Ovary (tissue), 9 donors: ENCODE data around the gene NECTIN1. TPM values are rescaled to one million over a fixed set of nuclear protein-coding genes. Genes with fewer than 3 reads are reported as not detected.

Experiments used
- DNase-seq, 5 donors: peaks; one replicate each; pipeline ENCODE4 v3.0.0-alpha.2; 2019 to 2020
- H3K27ac ChIP-seq, 2 donors: fragments of 200-600 bp; one replicate each; pipeline versions ENCODE4 v1.5.1 to v1.8.0; 2019 to 2022
- H3K27me3 ChIP-seq: fragments of 200-600 bp; one replicate; pipeline ENCODE4 v1.8.0; 2022
- H3K36me3 ChIP-seq: fragments of 200-600 bp; sonication (generic); one replicate; pipeline ENCODE4 v1.5.1; 2019
- H3K4me1 ChIP-seq: one replicate; pipeline ENCODE4 v1.8.1; 2013; ENCODE audit warnings: mild to moderate bottlenecking, moderate library complexity; ENCODE audit not compliant: insufficient read depth
- H3K4me3 ChIP-seq: fragments of 200-600 bp; sonication (generic); one replicate; pipeline ENCODE4 v1.5.1; 2017
- H3K9me3 ChIP-seq, 2 donors: fragments of 200-600 bp in 1 of 2; sonication (generic) in 1 of 2; one replicate each; pipeline versions ENCODE4 v1.5.1 to v1.8.1; 2013 to 2019; ENCODE audit warnings: mild to moderate bottlenecking in 1 of 2, moderate library complexity in 1 of 2
- EP300 ChIP-seq: sonication (generic); formaldehyde crosslinking; IDR thresholded peaks from one replicate; pipeline ENCODE4 v1.6.1; 2017; ENCODE audit warnings: antibody characterized with exemption
- POLR2A ChIP-seq: fragments of 450-650 bp; IDR thresholded peaks from one replicate; pipeline ENCODE4 v1.6.1; 2017; ENCODE audit warnings: antibody characterized with exemption, mild to moderate bottlenecking, moderate library complexity
- WGBS, 3 donors: extraction: QIAGEN DNeasy Blood & Tissue Kit in 1 of 3; methylation state at CpG; one replicate each; pipeline versions ENCODE4 v1.1.5 to v1.1.7; 2013 to 2017; 5-methylcytosine and 5-hydroxymethylcytosine counted together
- intact Hi-C, 4 donors: fragments of 100-400 bp; cut with DNase I; formaldehyde crosslinking; loops; one replicate each; pipeline versions ENCODE4 v1.11.0 to v1.15.1; 2022 to 2023
- polyA plus RNA-seq, 2 donors: library from polyadenylated mRNA; stranded (reverse); fragments of 200-250 nt in 1 of 2; fragments of 350-450 nt in 1 of 2; fragmentation: Illumina TruSeq in 1 of 2; extraction: RNeasy Lipid Tissue Mini Kit (QIAGEN cat#74804) in 1 of 2; gene quantifications; one replicate each; pipeline ENCODE4 v1.2.3, GENCODE V29; 2013 to 2014
- total RNA-seq, 7 donors: library from RNA; depleted of rRNA in 2 of 7; stranded (reverse); fragments of >200 nt in 2 of 7; fragmentation: NEBNext Ultra II Directional in 3 of 7; extraction: Animal tissue kit (Norgen Biotek cat#: 25700) in 3 of 7; gene quantifications; one replicate each; pipeline versions ENCODE4 v1.1.0 to v1.2.4, GENCODE V29; 2016 to 2023
- TF ChIP-seq, protein P1 (sequence below), 3 donors: fragments of 450-650 bp in 2 of 3; fragments of 200-600 bp in 1 of 3; IDR thresholded peaks; one replicate each; pipeline versions ENCODE4 v1.5.1 to v1.8.0; 2016 to 2022; ENCODE audit warnings: antibody characterized with exemption in 3 of 3, mild to moderate bottlenecking in 1 of 3
- donor health status: DM: no; HTN: no; CAD: no; lungs with moderate emphysema.
- donor health status: DM: no; HTN: no; CAD: no.
- donor health status: Bipolar disorder and iron deficiency.
- donor health status: DM: yes; HTN: yes; CAD: no.
- donor health status: DM: no; HTN: no; CAD: no.
- donor health status: DM: yes; HTN: yes; CAD: no.

The NECTIN1 gene
- total and polyA plus RNA-seq, 9 donors, result 1.5 to 12.1 (median 5.7) TPM

DNA sequence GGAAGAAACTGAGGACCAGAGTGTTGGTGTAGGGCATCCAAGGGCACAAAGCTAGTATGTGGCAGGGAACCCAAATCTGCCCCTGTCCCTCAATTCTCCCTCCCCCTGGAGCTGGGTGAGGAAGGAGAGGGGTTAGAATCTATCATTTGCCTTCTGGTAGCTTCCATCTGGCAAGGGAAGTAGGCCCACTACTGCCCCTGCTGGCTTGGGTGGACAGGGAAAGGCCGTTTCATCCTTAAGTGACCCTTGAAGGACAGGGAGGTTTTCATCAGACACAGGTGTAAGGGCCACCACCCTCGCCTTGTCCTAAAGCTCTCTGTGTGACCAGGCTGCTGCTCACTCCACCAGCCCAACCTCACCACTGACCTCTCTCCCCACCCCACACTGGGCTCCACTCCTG, 22.1 kb downstream of the NECTIN1 start:
- H3K27ac ChIP-seq, result no peak overlapping the region
- no peaks in the 10 kb centered on the region for H3K27me3 ChIP-seq
- DNase-seq, result no peak
- no peaks in the 10 kb centered on the region for H3K9me3 ChIP-seq
- no peak overlapping the region for H3K4me3 ChIP-seq
- TF ChIP-seq, protein P1, sequence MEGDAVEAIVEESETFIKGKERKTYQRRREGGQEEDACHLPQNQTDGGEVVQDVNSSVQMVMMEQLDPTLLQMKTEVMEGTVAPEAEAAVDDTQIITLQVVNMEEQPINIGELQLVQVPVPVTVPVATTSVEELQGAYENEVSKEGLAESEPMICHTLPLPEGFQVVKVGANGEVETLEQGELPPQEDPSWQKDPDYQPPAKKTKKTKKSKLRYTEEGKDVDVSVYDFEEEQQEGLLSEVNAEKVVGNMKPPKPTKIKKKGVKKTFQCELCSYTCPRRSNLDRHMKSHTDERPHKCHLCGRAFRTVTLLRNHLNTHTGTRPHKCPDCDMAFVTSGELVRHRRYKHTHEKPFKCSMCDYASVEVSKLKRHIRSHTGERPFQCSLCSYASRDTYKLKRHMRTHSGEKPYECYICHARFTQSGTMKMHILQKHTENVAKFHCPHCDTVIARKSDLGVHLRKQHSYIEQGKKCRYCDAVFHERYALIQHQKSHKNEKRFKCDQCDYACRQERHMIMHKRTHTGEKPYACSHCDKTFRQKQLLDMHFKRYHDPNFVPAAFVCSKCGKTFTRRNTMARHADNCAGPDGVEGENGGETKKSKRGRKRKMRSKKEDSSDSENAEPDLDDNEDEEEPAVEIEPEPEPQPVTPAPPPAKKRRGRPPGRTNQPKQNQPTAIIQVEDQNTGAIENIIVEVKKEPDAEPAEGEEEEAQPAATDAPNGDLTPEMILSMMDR (IDR thresholded peaks at IDR 0.05), result no peak
- TF ChIP-seq EP300 (no peak), POLR2A (no peak)
- intact Hi-C loops, result no loop called here
- WGBS, 3 donors, result 78 to 92% (median 84%) methylated on average over 2 of the region's 2 CpGs
- peaks cover 5% of the 10 kb centered on the region for H3K4me1 ChIP-seq
- H3K36me3 ChIP-seq, result no peaks in the 10 kb centered on the region

DNA sequence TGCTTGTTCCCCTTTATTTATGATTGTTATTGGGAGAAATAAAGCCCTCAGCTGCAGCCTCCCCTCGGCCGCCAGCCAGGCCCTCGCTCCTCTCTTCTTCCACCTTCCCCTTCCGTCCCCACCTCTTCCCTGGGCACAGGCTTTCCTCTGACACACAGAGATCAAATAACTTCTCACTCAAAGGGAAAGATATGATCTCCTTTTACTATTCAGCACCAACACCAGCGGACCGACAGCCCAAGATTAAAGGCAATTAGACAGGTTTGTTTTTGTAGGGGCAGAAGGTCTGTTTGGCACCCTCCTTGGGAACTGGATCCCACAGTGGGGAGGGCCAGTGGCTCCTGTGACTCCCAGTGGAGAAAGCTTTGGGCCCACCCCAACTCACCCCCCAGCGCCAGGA, 23.0 kb downstream of the NECTIN1 start:
- Histone ChIP-seq H3K27ac (no peak overlapping the region), H3K9me3 (no peaks in the 10 kb centered on the region), H3K4me3 (no peak overlapping the region), H3K36me3 (no peaks in the 10 kb centered on the region), H3K27me3 (no peaks in the 10 kb centered on the region), H3K4me1 (peaks cover 3% of the 10 kb centered on the region)
- intact Hi-C loops, result no loop called here
- 63 to 76% (median 70%) methylated on average over 7 of the region's 7 CpGs for WGBS, 3 donors
- TF ChIP-seq POLR2A (no peak), EP300 (no peak)
- DNase-seq, result no peak

DNA sequence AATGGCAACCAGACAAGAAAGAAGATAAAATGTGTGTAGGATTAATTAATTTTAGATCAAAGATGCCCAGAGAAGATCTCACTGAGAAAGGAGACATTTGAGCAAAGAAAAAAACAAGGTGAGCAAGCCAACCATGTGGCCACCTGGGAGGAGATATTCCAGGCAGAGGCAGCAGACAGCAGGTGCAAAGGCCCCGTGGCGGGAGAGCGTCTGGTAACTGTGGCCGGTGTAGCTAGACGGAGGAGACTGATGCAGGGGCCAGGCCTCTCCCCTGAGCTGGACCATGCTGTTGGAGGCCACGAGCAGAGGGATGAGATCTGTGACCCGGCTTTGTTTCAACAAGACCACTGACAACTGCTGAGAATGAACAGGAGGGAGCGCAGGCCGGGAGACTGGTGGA, 23.6 kb downstream of the NECTIN1 start:
- DNase-seq, result no peak
- Histone ChIP-seq H3K27me3 (no peaks in the 10 kb centered on the region), H3K27ac (no peak overlapping the region), H3K4me3 (no peak overlapping the region), H3K9me3 (no peaks in the 10 kb centered on the region), H3K36me3 (no peaks in the 10 kb centered on the region), H3K4me1 (peaks cover 3% of the 10 kb centered on the region)
- TF ChIP-seq, protein P1 (IDR thresholded peaks at IDR 0.05), result no peak
- TF ChIP-seq EP300, result no peak
- no peak for TF ChIP-seq POLR2A
- intact Hi-C loops, result no loop called here
- 89 to 92% (median 91%) methylated on average over 9 of the region's 9 CpGs for WGBS, 3 donors

DNA sequence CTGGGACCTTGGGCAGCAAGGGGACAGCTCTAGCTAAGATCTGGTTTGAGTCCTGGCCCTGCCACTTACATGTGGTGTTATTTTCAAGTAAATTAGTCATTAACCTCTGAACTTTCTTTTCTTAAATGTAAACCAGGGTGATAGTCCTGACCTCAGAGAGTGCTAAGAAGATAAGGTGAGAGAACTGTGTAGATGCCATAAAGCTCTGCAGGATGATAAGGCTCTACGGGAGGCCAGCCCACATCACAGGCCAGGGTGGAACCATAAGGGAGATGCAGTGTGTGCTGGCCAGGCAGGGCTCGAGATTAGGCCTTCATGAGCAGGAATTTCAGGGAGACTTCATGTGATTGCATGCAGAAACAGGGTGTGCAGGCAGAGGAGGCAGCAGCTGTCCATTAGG, 24.2 kb downstream of the NECTIN1 start:
- intact Hi-C loops, result no loop called here
- WGBS, 3 donors, result 57 to 68% (median 68%) methylated on average over 2 of the region's 2 CpGs
- Histone ChIP-seq H3K27ac (no peak overlapping the region), H3K4me3 (no peak overlapping the region), H3K4me1 (peaks cover under 1% of the 10 kb centered on the region), H3K9me3 (no peaks in the 10 kb centered on the region), H3K27me3 (no peaks in the 10 kb centered on the region), H3K36me3 (no peaks in the 10 kb centered on the region)
- TF ChIP-seq EP300, result no peak
- TF ChIP-seq POLR2A, result no peak
- TF ChIP-seq, protein P1 (IDR thresholded peaks at IDR 0.05), result no peak
- DNase-seq, result no peak

DNA sequence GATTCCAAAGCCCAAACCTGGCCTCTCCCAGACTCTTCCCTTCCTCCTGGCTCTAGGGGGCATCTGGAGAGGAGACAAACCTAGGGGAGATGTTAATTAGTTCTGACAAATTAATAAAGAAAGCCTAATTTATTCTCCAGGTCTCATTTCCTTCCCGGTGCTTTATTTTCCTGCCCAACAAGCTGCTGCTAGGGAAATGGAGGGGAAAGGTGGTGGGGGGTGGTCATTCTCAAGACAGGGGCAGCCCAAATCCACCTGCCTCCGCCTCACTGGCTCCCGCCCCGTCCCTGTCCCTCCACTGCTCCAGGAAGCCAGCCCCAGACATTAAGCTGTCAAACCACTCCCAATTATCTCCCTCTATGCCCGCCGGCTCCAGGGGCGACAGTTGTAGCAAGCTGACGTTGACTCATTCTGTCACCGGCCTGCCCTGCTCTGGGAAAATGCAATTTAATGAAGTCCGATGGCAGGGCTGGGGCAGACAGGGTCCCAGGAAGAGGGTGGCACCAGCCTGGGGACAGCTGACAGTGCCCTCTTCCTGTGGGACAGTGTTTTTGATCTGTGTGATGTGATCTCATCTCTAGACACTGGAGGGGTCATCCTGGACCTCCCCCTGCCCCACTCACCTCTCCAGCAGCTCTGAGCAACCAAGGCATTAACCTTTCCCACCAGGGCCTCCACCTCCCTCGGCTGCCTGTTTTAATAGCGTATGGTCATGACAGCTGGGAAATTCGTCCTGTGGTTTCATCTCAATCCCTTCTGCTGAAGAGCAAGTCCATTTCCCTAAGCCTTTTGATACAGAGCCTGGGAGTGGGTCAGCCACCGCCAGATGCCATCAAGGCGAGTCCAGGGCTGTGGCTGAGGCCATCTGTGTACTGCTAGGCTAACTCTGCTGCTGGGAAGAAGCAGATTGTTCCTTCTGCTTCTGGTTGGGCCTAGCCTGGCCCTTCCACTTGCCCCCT, 27.1 kb downstream of the NECTIN1 start:
- no peaks in the 10 kb centered on the region for H3K27me3 ChIP-seq
- peaks cover 1% of the 10 kb centered on the region for H3K4me1 ChIP-seq
- no peak overlapping the region for H3K27ac ChIP-seq
- H3K4me3 ChIP-seq, result no peak overlapping the region
- 86 to 92% (median 90%) methylated on average over 15 of the region's 15 CpGs for WGBS, 3 donors
- no peaks in the 10 kb centered on the region for H3K9me3 ChIP-seq
- intact Hi-C loops, result no loop called here
- H3K36me3 ChIP-seq, result no peaks in the 10 kb centered on the region
- TF ChIP-seq, protein P1 (IDR thresholded peaks at IDR 0.05), result no peak
- TF ChIP-seq POLR2A (no peak), EP300 (no peak)
- no peak for DNase-seq
